ENCODE measurements around the gene PITPNC1.
"Not testable (repeated sequence)": the region's sequence is repeated elsewhere in the genome, so short reads cannot be mapped to it uniquely, and the experiment has no call there.

The PITPNC1 gene

DNA sequence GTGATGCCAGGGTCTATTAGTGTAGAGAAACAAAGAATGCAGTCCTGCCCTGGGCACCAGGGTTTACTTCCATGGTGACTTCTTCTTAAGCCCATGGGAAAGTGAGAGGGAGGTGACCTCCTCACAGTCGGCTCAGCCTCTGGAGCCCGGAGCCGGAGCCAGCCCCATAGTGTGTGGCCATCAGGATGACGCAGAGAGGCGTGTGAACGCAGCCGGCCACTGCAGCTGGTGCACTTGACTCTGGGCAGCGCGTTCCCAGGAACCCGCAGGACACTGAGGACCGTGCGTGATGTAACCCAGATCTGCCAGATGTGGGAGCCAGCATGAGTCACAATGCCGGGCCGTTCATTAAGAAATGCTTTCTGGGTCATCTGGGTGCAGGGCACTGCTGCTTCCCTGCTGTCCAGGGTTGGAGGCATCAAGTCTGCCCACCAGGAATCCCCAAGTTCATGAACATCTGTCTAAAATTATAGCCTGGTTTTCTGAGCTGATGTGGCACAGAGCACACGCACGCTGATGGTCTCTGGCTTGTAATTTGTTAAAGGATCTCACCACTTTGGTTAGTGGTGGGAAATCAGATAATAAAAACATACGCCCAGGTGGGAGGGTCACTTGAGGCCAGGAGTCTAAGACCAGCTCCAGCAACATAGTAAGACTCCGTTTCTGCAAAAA lies 114.1 kb downstream of the PITPNC1 start:
- DNase-seq: peak; percentile 55

DNA sequence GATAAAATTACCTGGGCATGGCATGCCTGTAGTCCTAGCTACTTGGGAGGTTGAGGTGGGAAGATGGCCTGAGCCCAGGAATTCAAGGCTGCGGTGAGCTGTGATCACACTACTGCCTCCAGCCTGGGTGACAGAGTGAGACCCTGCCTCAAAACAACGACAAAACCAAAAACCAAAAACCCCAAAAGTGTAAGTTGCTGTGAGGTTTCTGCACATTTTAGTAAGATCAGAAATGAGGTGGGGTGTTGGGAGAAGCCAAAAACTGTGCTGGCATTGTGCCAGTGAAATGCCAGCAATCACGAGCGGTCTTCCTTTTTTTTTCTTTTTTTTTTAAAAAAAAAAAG lies 114.6 kb downstream of the PITPNC1 start:
- DNase-seq: no peak

DNA sequence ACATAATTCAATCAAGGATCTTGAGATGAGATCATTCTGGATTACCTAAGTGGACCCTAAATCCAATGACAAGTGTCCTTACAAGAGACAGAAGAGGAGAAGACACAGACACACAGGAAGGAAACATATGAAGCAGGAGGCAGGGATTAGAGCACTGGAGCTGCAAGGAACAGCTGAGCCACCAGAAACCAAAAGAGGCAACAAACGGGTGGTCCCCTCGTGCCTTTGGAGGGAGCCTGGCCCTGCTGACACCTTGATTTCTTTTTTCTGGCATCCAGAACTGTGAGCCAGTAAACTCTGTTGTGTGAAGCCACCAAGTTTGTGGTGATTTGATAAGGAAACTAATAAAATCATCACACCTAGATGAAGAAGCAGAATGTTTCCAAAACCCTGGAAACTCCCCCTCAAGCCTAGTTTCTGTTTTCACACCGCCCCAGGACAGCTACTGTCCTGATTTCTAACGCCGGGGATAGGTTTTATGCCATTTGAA lies 115.2 kb downstream of the PITPNC1 start:
- DNase-seq: no peak

DNA sequence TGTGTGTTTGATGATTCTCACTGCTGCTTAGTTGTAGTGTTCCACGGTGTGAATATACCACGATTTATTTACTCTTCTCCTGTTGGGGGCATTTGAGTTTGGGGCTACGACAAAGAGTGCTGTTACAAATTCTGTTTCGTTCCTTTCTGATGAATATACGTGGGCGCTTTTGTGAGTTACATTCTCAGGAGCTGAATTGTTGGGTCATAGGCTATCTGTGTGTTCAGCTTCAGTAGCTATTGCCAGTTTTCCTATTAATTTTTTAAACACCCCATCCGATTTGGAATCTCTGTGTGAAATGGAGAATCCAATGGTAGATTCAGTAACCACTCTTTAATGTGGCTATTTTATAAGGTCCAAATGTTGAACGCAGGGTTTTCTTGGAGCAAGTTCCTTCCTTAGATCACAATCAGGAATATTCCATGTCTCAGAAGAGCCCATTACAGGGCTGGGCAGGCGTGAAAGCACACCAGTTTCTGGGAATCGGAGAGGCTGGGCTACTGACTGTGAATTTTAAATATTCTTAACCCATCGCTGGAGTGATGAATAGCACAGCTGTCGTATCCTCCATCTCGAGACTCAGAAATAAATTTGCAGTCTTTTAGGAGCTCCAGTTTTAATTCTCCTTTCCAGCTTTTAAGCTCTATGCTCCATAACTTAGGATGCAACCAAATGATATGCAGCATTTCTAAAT lies 115.9 kb downstream of the PITPNC1 start:
- no peak for DNase-seq

DNA sequence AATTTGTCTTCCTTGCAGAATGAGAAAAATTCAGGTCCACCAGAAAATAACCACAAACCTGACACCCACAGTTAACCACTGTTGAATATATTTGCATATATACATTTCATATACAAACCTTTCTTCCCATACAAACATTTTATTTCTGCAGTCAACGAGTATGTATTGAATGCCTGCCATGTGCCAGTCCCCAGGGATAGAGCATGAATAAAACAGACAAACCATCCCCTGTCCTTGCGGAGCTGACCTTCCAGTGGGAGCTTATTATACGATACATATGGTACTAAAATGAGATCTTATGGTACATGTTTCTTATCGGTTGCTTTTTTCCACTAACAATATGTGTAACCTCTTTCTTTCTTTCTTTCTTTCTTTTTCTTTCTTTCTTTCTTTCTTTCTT lies 116.7 kb downstream of the PITPNC1 start:
- no peak for DNase-seq

DNA sequence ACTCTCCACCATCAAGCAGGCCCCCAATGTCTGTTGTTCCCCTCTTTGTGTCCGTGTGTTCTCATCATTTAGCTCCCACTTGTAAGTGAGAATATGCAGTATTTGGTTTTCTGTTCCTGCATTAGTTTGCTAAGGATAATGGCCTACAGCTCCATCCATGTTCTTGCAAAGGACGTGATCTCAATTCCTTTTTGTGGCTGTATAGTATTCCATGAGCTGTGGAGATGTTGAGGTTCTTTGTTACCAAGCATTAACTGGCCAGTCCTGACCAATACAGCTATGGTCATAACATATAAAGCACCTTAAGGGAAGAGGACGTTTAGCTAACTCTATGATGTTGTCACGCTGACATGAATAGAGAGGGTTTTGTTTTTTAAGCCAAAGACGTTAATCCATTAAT lies 118.5 kb downstream of the PITPNC1 start:
- DNase-seq: not testable (repeated sequence)

DNA sequence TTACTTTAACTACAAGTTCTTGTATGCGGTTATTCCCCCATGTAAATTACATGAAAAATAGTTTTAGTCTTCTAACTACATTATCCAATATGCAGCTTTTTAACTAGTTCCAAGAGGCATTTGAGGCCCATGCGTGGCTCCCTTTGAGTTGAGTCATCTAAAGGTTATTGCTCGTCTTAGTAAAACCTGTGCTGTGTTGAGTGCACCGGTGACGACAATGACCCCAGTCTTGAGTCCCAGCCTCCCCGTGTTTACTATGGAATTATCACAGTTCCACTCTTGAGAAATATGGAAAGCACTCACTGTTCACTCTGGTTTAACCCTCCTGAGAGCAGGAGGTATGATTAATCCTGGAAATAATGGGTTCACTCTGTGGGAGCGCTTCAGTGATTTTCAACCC lies 119.2 kb downstream of the PITPNC1 start:
- DNase-seq: no peak

DNA sequence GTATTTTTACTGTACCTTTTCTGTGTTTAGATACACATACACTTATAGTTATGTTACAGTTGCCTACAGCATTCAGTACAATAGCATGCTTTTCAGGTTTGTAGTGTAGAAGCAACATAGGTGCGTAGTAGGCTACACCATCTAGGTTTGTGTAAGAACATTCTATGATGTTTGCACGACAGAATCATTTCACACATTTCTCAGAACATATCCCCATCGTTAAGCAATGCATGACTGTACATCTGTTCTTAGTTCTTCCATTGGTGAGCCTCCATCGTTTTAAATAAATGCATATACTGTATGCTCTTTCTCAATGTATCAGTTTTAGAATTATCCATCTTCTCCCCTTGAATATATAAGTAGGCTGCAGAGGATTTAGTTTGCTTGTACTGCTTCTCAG lies 122.6 kb downstream of the PITPNC1 start:
- DNase-seq: no peak

DNA sequence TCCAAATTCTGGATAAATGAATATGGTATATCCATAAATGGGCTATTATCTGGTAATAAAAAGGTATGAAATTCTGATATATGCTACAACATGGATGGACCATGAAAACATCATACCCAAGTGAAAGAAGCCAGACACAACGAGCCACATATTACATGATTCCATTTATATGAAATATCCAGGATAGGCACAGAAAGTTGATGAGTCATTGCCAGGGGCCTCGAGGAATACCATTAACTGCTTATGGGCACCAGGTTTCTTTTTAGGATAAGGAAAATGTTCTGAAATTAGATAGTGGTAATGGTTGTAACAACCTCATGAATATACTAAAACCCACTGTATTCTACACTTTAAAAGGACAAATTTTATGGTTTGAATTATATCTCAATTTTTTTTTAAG lies 123.2 kb downstream of the PITPNC1 start:
- DNase-seq: peak; percentile 3

DNA sequence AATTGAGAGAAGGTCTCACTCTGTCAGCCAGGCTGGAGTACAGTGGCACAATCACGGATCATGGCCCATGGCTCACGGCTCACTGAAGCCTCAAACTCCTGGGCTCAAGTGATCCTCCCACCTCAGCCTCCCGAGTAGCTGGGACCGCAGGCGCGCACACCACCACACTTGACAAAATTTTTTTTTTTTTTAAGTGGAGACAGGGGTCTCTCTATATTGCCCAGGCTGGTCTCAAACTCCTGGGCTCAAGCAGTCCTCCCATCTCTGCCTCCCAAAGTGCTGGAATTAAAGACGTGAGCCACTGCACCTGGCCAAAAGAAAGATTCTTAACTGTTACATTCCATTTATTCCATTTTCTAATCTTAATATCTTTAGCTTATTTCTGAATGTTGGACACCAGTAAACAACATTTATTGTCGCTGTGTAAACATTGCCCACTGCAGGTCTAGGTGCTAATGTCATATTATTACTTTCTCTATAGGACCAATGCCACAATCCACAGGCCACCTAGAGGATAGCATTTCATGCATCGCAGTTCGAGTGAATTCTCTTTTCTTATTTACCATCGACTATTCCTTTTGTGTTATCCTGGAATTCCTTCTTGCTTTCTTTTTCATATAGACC lies 123.7 kb downstream of the PITPNC1 start:
- no peak for DNase-seq

DNA sequence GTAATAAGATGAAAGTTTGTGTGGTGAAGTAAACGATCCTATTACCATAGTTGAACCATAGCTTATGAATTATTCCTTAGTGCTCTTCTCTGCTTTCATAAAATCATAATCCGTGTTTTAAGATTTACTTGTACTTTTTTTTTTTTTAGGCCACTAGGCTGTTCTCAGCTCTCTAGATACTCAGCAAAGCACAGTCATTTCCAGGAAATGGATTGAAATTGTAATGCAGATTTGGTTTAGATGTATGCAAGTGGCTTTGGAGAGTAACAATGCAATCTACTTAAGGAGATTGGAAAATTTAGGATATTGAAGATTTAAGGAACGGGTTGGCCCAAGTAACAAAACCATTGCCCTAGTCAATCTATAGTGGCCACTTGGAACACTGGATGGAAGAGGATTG lies 125.1 kb downstream of the PITPNC1 start:
- DNase-seq: no peak

DNA sequence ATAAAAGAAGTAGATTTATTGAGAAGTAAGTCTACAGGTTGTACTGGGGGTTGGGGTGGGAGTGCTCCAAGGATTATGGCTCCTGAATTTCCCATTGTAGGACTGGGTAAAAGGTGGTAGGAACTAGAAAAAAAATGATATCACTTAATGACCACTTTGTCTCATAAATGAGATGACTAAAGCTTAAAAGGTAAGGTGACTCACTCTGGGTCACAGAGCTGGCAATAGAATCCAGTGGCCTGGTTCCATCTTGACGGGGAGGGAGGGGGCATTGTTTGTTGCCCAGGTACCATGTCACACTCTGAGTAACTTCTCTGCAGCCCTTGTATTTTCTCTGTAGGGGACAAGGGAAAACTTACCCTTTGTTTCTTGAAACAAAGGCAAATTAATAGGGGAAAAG lies 126.1 kb downstream of the PITPNC1 start:
- no peak for DNase-seq

DNA sequence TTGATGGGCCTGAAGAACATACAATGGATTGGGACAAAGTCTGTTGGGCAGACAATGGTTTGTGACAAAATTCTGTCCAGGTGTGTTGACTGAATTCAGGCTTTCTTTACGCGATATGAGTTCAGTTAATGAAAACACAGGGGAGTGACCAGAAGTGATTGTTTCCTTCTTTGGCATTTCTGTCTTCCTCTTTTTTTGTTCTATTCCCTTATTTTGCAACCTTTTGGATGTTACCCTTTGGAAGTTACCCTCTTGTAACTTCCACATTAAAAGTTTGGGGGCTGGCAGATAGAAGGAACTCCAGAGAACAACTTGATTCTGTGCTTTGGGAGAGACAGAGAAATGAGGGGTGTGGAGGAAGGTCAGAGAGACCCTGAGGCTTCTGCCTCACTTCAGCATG lies 126.7 kb downstream of the PITPNC1 start:
- no peak for DNase-seq

DNA sequence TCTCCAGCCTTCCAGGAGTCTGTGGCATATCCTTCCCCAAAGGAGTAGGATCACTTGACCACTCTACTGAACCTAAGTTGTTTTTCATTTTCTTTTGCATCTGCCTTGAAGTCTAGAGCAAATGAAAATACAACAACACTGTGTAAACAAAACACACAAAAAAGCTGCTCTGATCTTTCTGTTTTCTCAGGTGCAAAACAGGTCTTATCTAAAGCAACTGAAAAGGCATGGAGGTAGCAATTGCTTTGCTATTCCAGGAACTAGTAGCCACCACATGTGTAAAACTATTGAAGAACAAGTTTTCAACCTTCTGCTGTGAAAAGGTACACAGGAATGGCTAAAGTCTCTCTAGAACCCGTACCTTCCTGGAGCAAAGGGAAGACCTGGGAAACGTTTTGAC lies 127.1 kb downstream of the PITPNC1 start:
- DNase-seq: no peak

DNA sequence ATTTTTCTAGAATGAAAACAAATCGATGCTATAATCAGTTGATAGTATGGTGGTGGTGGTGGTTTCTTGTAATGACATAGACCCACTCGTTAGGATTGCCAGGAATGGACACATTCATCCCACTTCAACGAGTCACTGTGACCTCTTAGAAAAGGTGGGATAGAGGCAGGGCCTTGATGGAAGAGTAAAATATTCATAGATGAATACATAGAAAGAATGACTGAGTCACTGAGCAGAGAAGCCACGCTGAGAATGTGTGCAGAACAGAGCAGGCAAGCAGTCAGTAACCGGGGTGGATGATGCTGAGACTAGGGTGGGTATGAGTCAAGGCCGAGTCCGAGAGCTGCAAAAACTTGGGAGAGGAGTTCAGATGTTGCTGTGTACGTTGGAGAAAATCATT lies 129.9 kb downstream of the PITPNC1 start:
- peak; percentile 49 for DNase-seq

DNA sequence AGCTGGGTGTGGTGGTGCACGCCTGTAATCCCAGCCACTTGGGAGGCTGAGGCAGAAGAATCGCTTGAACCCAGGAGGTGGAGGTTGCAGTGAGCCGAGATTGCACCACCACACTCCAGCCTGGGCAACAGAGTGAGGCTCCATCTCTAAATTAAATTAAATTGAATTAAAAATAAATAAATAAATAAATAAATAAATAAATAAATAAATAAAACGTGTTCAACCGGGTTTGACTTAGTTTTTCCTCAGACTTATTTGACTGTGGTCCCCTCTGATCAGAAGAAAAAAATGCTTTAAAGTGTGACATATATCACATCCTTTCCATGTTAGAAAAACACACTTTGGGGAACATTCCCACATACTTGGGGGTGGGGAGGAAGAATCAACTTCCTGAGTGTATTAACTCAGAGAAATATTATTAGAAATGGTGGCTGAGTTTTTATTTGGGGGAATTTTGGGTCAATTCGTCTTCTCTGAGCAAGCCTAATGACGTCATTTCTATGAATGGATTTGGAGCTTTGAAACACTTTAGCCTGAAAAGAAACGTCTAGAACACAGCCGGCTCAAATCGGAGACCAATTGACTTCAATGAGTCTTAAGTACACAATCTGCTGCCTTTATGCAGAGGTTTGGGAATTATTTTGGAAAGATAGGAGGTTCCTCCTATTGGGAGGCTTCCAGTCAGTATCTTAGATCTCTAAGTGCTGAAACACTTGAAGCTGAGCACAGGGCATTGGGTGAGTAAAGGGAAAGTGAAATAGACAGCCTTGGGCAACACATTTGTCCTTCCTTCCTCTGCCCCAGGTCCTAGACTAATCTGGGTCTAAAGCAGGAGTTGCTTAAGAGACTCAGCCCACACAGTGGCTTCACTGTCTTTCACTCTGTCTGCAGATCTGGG lies 132.6 kb downstream of the PITPNC1 start:
- peak; percentile 29 for DNase-seq

DNA sequence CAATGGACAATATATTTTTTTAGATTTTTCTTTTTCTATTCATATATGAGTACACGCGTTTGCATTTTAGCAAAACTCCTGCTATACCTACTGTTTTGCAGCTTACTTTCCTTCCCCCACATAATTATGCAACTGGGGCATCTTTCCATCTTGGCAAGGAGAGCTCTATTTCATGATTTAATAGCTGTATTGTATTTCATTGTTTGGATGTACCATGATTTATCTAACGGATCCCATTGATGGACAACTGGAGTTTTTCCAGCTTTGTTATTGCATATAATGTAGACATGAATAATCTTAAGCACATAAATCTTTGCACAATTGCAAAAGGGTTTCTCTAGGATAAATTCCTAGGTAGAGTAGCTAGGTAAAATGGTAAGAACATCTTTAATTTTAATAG lies 133.9 kb downstream of the PITPNC1 start:
- DNase-seq: no peak

DNA sequence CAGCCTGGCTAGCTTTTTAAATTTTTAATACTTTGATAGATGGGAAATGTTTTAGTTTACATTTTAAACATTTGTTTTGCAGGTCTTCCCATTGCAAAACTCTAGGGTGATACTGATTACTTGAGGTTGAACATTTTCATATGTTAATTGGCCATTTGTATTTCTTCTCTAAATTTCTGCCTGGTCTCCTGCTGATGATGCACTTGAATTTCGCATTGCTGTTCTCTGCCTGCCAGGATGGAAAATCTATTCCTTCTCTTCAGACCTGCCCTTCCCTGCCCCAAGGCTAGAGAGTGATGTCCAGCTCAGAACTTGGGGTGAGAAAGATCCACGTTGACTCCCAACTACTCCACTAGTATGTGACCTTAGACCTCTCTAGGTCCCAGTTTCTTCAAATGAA lies 134.7 kb downstream of the PITPNC1 start:
- no peak for DNase-seq

DNA sequence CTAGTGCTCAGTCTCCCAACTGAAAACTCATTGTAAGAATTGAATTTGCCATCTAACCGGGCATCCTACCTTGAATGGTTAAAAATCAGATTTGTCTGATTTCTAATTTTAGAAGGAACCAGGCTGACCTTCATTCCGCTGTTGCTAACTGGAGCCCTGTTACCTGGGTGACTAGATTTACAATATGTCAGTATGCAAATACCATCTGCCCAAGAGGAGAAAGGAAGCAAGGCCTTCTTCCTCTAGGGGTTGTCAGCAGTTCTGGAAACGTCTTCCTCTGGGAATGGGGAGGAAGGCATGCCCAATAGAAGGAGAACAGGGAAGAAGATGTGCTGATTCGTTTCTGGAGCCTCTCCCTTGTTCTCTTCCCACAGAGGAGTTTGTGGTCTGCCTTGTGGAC lies 137.9 kb downstream of the PITPNC1 start:
- no peak for DNase-seq

DNA sequence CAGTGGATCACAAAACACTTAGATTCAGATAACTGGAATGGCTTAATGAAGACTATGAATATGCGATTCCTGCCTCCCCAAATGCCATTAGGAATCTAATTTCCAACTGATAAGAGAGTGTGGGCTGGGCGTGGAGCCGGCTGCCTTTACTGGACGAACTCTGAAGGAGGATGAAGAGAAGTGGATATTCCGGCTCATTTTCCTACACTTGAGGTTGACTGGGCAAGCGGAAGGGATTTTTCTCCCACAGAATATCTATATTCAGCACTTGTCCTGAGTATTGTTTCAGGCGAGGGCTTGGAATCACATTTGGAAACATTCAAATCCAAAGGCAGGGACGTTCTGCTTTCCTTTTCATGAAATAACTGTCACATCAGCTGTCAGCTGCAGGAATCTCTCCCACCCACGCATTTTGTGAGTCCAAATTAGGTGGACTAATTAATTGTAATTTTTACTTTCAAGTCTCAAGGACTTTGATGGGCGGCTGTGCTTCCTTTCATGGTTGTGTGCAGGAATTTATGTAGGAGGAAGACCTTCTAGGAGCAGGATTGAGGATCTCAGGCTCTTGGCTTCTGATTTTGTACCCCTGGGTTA lies 138.5 kb downstream of the PITPNC1 start:
- no peak for DNase-seq

DNA sequence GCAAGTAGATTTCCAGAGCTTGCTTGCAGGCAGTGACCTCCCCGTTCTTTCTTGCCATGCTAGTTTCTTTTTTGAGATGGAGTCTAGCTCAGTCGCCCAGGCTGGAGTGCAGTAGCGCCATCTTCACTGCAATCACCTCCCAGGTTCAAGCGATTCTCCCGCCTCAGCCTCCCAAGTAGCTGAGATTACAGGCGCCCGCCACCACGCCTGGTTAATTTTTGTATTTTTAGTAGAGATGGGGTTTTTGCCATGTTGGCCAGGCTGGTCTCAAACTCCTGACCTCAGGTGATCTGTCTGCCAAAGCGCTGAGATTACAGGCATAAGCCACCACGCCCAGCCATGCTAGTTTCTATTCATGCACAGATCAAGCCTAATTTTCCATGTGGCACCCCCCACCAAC lies 139.5 kb downstream of the PITPNC1 start:
- DNase-seq: not testable (repeated sequence)

DNA sequence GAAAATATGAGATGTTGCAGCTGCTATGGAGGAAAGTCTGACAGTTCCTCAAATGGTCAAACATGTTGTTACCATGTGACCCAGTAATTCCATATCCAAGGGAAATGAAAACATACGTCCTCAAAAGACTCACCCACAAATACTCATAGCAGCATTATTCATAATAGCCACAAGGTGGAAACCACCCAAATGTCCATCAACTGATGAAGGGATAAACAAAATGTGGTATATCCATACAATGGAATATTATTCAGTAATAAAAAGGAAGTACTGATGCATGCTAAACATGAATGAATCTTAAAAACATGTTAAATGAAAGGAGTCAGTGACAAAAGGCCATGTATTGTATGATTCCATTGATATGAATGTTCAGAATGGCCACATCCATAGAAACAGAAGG lies 140.2 kb downstream of the PITPNC1 start:
- no peak for DNase-seq

DNA sequence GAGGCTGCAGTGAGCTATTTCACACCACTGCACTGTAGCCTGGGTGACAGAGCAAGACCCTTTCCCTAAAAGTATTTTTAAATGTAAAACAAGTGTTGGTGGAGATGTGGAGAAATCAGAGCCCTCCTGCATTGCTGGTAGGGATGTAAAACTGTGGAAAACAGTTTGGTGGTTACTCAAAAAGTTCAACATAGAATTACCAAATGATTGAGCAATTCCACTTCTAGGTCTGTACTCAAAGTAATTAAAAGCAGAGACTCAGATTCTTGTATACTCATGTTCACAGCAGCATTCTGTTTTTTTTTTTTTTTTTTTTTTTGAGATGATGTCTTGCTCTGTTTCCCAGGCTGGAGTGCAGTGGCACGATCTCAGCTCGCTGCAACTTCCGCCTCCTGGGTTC lies 141.8 kb downstream of the PITPNC1 start:
- DNase-seq: no peak

Data from NCI-H226 (cell line).